HG02642 (cell line): Measurements from ENCODE around the gene POFUT2.
"Not testable (repeated sequence)": the region's sequence is repeated elsewhere in the genome, so short reads cannot be mapped to it uniquely, and the experiment has no call there.

Experiments
- ATAC-seq: cut with Tn5 transposase; IDR thresholded peaks from one replicate; pipeline ENCODE4 v1.9.1; 2021; ENCODE audit warnings: mild to moderate bottlenecking; ENCODE audit not compliant: unreplicated experiment, poor library complexity

POFUT2 gene

GRCh38 chr21:45313015-45313414, 25.3 kb upstream of the POFUT2 start:
- no peak for ATAC-seq

GRCh38 chr21:45312296-45312695, 24.6 kb upstream of the POFUT2 start:
- ATAC-seq, result no peak

DNA sequence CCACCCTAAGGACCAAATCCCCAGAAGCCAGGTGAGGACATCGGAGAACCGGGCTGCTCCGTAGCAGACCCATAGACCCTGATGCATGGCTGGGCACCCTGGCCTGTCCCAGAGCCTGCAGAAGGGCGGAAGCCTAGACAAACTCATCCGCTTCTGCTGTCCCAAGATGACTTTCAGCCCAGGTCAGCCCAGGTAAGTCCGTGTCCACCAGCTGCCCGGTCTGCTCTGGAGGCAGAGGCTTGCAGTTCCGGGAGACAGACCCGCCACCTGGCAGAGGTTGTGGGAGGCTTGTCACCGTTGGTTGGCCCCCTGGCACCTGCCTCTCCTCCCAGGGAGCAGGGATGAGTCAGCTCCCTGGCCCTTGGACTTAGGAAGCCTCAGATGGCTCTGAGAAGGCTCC, 22.8 kb upstream of the POFUT2 start:
- no peak for ATAC-seq

DNA sequence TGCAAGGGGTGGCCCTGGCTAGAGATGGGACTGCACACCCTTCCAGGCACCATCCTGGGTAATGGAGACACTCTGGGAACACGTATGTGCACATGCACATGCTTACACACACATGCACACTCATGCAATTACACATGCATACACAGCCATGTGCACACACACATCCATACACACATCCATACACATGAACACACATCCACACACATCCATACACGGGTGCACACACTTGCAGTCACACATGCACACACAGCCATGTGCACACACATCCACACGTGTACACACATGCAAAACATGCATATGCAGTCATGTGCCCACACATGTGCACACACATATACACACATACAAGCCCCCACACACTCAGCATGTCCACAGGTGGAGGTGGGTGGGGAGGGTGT, 22.3 kb upstream of the POFUT2 start:
- no peak for ATAC-seq

- no peak for ATAC-seq
Measured at GRCh38 chr21:45309069-45309986, 21.6 kb upstream of the POFUT2 start.

- no peak for ATAC-seq
Measured at GRCh38 chr21:45308194-45309068, 20.7 kb upstream of the POFUT2 start.

- not testable (repeated sequence) for ATAC-seq
Measured at GRCh38 chr21:45307597-45308158, 20.0 kb upstream of the POFUT2 start.

DNA sequence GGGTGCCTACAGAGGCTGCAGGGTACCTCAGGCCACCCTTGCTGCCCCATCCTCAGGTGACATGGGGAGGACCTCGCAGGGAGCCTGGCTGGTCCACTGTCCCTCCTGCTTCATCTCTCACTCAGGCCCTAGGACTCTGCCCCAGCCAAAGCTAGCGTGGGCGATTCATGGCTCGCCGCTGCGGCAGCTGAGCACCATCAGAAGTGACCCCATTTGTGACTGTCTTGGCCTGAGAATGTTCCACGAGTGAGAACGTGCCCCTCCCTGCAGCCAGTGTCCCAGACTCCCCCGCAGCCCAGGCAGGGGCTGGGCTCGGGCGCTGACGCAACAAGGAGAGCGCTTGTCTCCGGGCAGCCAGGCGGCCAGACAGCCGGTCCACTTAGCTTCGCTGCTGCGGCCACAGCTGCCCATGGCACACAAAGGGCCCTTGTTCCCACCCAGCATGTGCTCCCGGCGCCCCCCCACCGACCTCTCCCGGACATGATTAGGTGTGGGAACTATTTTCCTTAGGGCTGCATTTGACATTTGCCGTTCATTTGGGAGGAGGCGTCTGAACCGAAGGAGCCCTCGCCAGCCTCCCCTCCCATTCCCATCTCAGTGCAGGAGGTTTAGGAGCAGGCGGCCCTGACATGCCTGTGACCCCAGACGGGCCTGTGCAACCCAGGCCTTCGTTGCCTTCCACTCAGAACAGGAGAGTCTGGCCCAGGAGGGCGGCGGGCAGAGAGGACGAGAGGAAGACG, 19.3 kb upstream of the POFUT2 start:
- ATAC-seq, result no peak

- ATAC-seq, result no peak
Measured at GRCh38 chr21:45306453-45306831, 18.7 kb upstream of the POFUT2 start.

- no peak for ATAC-seq
Measured at GRCh38 chr21:45305836-45306235, 18.1 kb upstream of the POFUT2 start.

DNA sequence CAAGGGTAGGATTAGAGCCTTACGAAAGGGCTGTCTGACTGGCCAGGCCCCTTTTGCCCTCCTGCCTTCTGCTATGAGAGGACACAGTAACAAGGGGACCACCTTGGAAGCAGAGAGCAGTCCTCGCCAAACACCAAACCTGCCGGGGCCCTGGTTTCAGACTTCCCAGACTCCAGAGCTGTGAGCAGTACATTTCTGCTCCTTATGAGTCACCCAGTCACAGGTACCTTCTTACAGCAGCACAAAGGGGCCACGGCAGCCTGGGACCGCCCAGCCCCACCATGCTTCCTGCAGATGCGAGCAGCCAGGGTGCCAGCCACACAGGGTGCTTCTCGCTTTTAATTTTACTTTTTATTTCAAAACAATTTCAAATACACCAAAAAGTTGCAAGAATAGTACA, 17.2 kb upstream of the POFUT2 start:
- no peak for ATAC-seq

- ATAC-seq, result no peak
Measured at GRCh38 chr21:45304476-45304830, 16.8 kb upstream of the POFUT2 start.

GRCh38 chr21:45303751-45304475, 16.2 kb upstream of the POFUT2 start:
- ATAC-seq, result no peak

DNA sequence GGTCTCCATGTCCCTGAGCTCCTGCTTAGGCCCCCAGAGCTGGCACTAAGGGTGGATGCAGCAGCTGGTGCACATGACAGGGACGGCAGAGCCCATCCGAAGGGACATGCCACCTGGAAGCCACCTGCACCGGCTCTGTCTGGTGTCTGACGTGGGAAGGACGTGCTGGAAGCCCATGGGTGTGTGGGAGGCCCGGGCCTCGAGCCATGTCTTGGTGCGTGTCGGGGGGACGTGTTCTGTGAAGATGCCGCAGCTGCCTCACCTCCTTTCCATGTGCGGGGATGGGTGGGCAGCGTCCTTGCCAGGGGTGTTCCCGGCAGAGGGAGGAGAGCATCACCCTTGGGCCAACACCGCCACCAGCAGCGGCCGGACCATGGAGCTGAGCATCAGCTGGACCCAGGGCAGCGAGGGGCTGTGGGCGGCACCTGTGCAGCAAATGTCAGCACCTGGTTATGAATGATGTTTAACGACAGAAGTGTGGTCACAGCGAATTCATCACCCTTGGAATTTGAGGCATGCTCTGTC, 15.5 kb upstream of the POFUT2 start:
- ATAC-seq, result no peak

DNA sequence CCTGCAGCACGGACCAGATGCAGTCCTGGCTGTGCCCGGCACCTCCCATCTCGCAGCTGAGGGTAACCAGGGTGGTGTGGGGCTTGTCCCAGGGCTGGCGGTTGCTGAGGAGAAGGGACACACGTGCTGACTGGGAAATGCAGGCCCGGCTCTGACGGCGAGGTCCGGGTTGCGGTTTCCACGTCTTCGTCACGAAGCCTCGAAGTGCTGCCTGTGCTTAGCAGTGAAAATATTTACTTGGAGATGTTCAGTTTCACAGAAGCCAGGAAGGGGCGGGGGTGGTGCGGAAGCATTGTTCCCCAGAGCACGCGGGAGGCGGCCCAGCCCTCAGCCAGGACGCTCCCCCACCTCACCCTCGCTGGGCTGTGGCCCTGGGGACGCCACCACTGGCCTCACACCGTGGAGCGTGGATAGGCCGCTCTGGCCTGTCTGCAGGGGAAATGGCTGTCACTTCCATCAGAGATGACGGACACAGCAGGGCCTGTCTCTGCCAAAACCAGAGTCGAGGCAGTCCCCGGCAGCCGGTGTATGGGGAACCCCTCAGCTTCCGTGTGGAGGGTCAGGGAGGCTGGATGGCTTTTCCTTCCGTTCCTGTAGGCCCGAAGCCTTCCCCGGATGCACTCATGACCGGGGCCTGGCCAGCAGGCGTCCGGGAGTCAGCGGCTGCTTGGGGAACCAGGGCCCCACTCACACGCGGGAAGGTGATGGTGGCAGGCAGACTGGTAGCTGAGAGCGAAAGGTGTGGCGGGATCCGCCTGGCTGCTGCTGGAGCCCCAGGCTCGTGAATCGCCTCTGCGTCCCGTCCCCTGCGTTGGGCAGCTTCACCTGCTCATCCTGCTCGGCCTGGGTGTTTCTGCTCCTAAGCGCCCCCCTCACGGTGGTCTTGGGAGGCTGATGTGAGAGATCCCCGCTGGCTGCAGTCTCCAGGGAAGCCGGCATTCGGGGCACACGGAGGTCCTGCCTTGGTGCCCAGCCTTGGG, 14.7 kb upstream of the POFUT2 start:
- ATAC-seq, result no peak

GRCh38 chr21:45301521-45302081, 13.9 kb upstream of the POFUT2 start:
- ATAC-seq, result no peak

GRCh38 chr21:45300786-45301520, 13.3 kb upstream of the POFUT2 start:
- no peak for ATAC-seq
